Tongue (tissue), 2 donors: ENCODE results near the gene CLASP1. TPM values are rescaled to one million over a fixed set of nuclear protein-coding genes. Genes with fewer than 3 reads are reported as not detected.

Experiments used
- DNase-seq: peaks from one replicate; pipeline ENCODE4 v3.0.0-alpha.2; 2015
- total RNA-seq: library from RNA; depleted of rRNA; stranded (reverse); fragments of >200 nt; gene quantifications from one replicate; pipeline ENCODE4 v1.2.3, GENCODE V29; 2014

CLASP1 gene
- total RNA-seq, 1 donor from 2014 or later = 163 TPM

DNA sequence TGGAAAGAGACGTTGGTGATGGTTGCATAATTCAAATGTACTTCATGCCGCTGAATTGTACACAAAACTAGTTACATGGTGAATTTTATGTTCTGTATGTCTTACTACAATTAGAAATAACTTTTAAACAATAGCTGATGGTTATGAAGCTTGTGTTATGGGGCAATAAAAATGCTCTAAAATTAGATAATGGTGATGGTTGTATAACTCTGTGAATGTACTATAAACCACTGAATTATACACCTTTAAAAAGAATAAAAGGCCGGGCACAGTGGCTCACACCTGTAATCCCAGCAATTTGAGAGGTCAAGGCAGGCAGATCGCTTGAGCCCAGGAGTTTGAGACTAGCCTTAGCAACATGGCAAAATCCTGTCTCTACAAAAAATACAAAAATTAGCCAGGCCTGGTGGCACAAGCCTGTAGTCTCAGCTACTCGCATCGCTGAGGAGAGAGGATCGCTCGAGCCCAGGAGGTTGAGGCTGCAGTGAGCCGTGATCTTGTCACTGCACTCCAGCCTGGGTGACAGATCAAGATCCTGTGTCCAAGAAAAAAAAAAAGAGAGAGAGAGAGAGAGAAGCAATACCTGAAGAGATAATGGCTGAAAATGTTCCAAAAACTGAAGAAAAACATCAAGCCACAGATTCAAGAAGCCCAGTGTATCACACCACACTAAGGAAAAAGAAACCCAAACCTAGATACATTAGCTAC, 112.3 kb downstream of the CLASP1 start:
- no peak for DNase-seq

DNA sequence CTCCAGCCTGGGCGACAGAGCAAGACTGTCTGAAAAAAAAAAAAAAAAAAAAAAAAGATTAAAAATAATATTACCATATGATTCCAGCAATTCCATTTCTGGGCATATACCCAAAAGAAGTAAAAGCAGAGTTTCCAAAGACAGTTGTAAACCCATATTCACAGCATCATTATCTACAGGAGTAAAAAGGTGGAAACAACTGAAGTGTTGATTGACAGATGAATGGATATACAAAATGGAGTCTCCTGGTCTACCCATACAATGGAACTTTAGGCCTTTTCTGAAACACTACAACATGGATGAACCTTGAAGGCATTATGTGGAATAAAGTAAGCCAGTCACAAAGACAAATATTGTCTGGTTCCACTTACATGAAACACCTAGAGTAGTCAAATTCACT, 112.9 kb downstream of the CLASP1 start:
- DNase-seq = no peak

DNA sequence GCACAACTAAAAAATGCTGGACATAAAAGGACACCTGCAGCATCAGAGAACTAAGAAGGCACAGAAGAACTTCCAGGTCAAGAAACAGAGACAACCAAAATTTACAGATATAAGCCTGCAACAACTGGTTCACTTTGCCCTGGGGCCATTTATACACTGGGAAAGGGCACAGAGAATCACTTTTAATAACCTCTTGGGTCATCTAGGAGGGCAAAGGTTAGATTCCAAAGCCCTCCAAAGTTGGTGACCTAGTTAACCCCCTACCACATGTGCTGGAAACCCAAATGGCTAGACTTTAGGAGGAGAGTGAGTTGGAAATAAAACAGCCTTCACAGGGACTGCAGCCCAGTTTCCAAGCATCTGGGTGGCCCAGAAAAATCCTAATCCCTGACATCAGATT, 115.3 kb downstream of the CLASP1 start:
- DNase-seq = no peak

DNA sequence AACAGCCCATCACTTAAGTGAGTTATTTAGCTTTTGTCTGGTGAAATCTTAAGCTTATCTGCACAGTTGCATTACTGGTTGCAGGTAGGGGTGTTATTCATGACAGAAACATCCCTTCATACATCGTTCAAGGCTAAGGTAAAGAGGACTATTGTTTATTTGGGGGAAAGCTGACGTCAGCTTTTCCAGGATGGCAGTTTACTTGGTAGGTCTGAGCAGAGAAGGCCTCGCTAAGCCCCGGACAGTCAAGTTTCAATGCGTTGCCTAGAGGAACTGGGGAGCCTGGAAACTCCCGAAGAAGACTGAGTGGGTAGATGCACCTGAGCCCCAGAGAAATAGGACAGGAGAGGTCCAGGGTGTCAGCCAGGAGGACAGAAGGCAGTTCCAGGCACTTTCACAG, 116.4 kb downstream of the CLASP1 start:
- DNase-seq = peak; percentile 62

DNA sequence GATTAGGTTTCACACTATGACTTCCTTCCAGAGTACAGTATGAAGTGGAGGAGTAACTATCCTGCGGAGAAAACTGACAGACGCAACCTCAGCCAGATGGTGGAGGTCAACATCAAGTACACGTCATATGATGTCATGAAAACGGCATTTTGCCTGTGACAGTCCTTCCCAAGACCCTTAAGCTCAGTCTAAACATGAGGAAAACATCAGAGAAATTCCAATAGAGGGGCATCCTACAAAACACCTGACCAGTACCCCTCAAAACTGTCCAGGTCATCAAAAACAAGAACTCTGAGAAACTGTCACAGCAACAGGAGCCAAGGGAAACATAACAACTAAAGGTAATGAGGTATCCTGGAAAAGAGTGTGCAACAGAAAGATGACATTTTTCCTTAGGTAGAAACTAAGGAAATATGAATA, 116.9 kb downstream of the CLASP1 start:
- peak; percentile 61 for DNase-seq

DNA sequence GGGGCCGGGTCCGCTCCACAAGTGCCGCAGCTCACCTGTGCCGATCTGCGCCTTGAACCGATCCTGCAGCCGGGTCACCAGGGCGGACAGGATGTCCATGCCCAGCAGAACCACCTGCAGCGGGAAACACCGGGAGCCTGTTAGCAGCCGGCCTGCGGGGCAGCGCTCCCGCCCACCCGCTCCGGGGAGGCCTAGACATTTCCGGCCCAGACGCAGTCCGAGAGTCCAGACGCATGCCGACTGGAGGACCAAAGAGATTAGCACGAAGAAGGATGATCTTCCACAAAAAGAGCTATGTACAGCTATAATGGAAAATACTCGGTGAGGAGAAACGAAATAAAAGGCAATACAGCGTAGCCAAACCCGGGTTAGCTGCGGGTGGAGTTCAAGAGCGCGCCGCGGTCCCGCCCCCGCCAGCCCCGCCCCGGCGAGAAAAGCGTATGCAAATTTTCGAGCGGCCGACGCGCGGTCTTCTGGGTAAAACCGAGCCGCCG, 119.0 kb downstream of the CLASP1 start:
- peak; percentile 94 for DNase-seq

DNA sequence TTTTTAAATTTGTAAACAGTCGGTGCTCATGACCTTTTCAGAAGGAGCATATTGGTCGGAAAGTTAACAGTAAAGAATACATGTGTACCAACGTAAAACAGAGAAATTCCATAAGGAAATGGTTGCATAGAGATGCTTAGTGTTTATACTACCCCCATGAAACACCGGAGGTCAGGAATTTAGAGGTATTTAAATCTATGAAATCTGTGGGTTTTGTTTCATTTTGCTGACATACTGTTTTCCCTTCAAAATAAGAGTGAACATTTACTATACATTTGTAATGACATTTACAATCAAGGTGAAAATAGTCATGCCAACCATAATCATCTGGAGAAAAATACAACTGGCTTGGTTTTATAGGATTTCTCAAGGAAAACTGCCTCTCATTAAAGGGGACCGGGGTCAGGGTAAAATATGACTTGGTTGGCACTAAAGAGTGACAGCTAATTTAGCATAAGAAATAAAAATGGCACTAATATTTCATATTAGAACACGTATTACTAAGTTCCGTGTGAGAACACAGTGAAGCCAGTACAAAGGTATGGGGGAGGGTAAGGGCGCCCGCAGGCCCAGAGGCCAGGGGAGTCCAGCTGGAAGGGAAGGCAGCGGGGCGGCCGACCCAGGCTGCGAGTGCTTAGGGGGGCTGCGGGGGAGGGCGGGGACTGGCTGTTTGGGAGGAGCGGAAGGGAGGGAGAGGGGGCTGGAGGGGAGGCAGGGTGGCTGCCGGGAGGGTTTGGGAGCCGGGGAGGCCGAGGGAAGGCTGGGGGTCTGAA, 119.6 kb downstream of the CLASP1 start:
- DNase-seq = peak; percentile 93

DNA sequence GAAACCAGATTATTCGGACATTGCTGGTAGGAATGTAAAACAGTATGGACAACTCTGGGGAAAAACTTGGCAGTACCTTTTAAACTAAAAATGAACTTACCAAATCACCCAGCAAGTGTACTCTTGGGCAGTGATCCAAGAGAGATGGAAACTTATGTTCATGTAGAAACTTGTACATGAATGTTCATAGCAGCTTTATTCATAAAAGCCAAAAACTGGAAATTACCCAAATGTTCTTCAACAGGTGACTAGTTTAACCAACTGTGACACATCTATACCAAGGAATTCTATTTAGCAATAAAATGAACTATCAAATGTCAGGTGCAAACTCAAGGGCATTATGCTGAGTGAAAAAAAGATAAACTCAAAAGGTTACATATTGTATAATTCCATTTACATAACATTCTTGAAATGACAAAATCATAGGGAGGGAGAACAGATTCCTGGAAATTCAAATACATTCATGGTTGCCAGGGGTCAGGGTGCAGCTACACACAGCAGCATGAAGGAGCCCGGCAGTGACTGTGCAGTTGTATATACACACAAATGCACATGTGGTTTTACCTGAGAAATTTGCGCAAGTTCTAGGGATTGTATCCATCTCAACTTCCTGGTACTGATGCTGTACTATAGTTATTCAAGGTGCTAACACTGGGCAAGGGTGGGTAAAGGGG, 122.1 kb downstream of the CLASP1 start:
- peak; percentile 68 for DNase-seq

DNA sequence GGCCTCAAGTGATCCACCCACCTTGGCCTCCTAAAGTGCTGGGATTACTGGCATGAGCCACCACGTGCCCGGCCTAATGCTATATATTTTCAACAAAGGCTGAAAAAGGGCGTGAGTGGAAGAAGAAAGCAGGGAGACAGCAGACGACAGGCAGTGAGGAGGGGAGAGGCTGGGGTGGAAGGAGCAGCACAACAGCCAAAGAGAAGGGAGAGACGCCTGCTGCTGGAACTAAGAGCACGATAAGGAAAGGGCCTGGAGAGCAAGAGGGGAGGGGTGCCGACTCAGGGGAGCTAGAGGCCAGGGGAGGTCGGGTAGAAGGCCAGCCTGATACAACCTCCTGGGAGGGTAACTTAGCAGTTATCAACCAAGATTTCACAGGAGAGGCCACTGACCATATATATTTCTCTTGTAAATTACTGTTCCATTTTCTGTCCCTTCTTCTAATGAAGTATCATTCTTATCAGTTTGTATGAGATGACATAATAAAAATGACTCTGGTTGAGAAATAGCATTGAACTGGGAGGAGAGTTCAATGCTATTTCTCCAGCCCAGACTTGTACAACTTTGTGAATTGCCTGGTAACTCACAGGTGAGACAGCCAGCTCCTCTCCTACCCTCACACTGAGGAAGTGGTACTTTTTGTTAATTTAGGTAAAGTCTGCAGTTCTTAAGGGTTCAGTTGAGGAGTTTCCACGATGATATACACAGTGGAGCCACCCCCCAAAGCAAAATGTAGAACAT, 124.4 kb downstream of the CLASP1 start:
- DNase-seq = no peak

DNA sequence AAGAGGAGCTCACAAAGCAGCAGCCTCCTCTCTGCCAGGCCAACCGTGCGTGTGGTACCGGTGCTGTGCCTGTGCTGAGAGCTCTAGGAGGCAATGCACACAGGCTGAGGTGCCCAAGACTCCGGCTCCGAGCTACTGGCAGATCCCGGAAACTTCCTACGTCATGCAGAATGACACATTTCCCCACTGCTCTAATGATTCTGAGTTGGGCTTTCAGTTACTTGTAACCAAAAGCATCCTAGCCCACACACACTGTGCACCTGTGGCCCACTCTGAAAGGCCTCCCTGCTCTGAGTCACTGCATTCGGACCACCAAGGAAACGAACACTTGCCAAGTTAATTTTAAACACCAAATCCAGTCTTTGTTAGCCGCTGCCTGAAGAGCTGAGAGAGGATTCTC, 127.9 kb downstream of the CLASP1 start:
- DNase-seq = peak; percentile 65

DNA sequence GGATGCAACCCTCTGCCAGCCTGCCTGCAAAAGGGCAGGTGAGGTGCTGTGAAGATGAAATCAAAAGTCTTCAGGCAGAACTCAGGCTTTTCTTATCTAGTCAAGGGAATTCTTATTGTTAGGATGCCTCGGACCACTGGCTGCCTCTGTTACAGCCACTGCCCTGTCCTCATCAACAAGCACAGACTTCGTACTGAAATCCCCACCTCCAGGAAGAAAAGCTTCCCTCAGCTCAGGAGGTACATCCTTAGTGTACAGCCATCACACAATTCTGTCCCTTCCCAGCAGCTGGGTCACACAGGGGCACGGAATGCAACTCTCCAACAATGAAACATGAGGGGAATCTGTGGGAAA, 128.6 kb downstream of the CLASP1 start:
- no peak for DNase-seq

DNA sequence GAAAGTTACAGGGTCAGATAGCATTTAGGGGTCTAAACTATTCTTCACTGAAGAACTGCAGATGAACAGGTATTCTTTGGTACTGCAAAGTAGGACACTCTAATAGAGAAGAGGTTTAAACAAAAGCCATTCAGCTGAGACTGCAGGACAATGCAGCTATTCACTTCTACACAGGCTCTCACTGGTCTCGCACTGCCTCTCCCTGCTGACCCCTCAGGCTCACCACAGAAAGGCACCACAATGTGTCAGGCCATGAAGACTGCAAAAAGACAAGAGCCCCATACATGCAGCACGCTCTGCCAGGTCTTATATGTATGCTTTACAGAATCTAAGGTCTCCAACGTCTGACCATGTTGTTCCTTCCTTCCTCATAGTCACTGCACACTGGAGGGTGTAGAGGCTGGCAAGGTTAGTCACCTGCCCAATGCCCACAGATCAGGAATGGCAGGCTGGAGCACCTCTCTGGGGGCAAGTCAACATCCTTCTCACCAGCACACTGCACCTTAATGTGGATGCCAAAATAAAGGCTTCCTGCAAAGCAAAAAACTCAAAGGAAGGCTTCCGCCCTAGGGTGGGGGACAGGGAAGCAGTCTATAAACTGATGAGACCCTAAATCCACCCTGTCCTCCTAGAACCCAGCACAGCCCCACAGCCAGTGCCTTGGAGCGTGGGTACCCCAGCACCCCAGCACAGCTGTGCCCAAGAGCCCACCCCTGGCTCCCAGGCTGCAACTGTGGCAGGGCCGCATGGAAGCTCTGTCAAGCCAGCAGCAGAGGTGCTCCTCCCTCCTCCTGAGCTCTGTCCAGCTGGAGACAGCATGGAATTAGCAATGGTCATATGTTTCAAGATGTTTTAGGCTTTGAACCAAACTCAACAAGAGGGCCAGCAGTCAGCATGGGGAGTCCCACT, 129.3 kb downstream of the CLASP1 start:
- DNase-seq = peak; percentile 56

DNA sequence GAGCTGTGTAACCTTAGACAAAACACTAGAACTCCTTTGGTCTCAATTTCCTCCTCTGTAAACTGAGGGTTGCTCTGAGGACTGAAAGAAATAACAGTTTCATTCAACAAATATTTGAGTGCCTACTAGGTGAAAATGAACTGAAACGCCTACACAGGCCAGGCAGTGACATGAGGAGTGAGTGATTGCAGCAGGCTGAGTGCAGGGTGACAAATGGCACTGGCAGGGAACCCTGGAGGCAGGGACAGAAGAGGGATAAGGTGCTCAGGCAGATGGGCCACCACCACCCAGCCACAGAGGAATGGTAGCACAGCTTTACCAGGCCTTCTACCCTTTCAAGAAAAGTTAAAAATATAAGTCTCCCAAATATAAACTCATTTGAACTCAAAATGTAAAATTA, 130.1 kb downstream of the CLASP1 start:
- no peak for DNase-seq

DNA sequence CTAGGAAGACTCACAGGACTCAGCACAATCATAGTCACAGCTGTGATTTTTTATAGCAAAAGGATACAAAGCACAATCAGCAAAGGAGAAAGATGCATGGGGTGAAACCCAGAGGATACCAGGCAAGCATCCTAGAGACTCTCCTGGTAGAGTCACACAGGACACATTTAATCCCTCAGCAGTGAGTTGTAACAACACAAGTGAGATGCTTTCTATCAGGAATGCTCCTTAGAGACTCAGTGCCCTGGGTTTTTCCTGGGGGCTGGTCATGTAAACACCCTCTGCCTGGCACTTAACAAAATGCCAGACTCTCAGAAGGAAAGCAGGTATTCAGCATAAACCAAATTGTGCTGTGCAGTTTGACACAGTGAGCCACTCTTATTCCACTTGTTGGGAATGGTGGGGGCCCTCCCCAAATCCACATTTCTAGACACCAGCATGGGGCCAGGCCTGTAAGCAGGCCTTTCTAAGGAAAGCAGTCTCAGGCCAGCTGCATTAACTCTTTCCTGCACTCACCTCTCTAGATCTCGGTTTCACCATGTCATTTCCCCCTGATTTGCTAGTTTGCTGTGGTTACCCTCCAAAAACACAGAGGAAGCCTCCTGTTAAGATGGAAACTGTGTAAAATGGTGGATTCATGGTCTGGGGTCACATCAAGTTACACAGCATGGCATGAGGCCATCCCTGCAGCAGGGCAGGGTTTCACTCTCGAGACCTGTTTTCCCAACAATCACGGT, 135.5 kb downstream of the CLASP1 start:
- DNase-seq = no peak

DNA sequence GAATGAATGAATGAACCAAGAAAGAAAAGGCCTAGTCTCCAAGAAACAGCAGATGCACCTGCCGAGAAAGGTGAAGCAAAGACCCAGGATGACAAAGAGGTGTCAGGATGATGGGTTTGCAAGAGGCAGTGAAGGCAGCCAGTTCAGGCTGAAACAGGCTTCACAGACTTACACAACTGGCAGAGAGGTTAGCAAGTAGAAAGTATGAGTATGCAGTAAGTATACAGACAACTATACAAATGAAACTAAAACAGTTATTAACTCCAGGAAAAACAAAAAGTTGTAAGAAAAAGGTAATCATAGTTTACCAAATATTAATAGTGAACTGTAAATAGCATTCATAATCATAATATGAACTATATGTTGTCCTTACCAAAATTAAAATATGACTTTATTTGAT, 138.4 kb downstream of the CLASP1 start:
- DNase-seq = no peak

DNA sequence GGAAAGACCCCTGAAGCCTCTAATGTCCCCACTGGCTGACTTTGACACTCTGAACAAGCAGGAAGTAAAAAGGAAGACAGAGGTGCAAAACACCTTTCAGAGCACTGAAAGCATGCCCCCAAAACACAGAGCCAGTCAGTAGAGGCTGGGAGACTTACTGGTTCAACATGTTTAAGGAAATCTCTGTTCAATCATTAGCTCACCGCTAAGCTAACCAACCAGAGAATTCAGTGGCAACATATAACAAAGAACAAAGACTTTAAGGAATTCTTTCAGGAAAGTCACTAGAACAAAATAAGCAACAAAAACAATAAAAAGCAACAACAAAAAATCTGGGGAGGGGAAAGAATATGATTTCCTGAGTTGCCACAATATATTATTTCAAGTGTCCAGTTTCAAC, 142.6 kb downstream of the CLASP1 start:
- no peak for DNase-seq

DNA sequence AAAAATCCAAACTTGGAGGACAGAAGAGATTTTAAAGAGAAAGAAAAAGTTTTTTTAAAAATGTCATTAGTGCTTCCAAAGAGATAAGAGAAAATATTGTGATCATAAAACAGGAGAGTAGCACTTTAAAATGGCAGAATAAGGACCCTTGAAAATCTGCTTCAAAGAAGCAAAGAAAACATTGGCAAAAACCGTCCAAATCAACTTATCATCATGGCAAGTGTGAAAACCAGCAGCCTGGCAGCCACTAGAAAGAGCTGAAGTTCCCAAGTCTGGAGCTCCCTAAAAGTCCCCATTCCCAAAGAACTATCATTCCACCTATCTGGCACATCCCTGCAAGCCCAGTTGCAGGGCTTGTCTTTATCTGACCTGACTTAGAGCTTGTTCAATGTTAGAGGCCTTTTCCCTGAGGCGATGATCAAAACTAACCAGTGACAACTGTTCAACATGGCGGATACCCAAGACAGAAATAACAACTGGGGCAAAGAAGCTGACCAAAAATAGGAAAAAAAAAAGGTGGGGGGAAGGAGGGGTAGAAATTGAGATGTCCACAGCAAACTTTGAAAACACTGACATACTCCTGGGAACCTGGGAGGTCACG, 143.2 kb downstream of the CLASP1 start:
- DNase-seq = no peak

DNA sequence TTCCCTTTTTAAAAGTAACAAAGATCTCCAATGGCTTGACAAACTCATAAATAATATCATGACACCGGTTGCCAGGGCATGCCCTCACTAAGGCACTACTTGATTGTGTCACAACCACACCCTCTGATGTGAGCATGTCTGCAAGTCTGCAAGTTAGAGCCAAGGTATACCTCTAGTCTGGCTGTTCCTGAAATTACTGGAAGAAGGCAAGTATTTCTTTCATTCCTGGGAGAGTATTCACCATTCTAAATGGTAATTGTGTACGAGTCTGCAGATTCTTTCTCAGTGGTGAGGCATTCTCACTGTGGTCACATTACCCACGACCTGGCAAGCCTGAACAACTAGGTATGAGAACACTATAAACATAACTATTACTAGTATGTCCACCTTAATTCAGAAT, 144.3 kb downstream of the CLASP1 start:
- DNase-seq = no peak

DNA sequence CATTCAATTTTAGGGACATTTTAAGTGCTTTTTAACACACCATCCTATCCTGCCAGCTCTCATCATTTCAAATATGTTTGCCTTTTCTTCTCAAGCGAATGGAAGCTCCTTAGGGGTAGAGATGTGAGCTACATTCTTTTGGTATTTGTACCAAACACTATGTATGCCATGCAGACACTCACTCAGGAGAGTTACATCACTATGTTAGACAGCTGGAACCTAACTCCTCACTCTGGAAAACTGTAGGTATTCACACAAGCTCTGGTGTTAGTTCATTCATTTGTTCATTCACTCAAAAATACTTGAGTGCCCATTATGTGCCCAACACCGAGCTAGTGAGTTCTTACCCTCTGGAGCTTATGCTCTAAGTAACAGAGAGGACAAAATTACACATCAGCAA, 144.9 kb downstream of the CLASP1 start:
- no peak for DNase-seq

DNA sequence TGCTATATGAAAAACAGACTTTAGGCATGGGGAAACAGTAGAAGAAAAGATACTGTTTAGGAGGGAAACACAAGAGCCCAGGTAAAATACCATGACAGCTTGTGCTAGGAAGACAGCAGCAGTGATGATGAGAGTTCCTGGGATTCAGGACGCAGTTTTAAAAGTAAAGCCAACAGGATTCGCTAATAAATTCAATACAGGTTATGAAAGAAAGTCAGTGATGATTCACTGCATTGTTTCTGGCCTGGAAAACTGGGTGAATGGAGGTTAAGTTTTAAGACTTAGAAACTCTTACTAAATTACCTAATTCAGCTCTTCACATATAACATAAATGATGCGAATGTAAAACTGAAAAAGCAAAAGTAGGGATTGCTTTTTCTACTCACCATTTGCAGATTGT, 146.5 kb downstream of the CLASP1 start:
- no peak for DNase-seq
